BE2C (cell line): ENCODE measurements around the gene PARN.

ENCODE experiments used
- DNase-seq: peaks from one replicate; pipeline ENCODE4 v3.0.0-alpha.2; 2020
- H3K27me3 ChIP-seq: fragments of 250-450 bp; sonication (Bioruptor Pico); 2 replicates; pipeline ENCODE4 v1.5.1; 2020; ENCODE audit warnings: mild to moderate bottlenecking
- H3K36me3 ChIP-seq: fragments of 250-450 bp; sonication (Bioruptor Pico); 2 replicates; pipeline ENCODE4 v1.5.1; 2020; ENCODE audit warnings: mild to moderate bottlenecking
- H3K4me1 ChIP-seq: fragments of 250-450 bp; sonication (Bioruptor Pico); 2 replicates; pipeline ENCODE4 v1.5.1; 2020
- H3K4me3 ChIP-seq: 2 replicates; pipeline ENCODE4 v1.5.1; 2011; ENCODE audit warnings: low read depth, low read length
- H3K9me3 ChIP-seq: fragments of 250-450 bp; sonication (Bioruptor Pico); 2 replicates; pipeline ENCODE4 v1.5.1; 2020
- TF ChIP-seq, protein P1 (sequence below): IDR thresholded peaks from 2 replicates; pipeline ENCODE4 v1.5.1; 2012; ENCODE audit warnings: mild to moderate bottlenecking, low read depth, low read length

Gene PARN

DNA sequence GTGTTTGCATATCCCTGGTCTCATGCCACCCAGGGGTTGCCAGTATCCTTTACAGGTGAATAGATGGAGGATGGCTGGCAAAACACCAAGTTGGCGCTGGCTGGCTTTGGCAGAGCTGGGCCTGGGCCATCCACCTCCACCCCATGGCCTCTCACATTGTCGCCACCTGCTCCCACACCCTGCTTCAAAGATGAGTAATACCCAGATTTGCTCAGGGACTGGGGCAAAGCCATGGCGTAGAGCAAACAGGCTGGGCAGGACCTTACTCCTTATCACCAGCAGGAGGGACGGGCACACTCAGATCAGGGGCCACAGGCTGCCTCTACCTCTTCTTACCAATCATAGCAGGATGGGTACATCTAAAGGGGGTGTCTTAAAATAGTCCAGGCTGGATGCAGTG, 39.7 kb upstream of the PARN start:
- Histone ChIP-seq H3K9me3 (no peaks in the 10 kb centered on the region), H3K4me1 (no peaks in the 10 kb centered on the region), H3K27me3 (no peaks in the 10 kb centered on the region), H3K36me3 (peaks cover 27% of the 10 kb centered on the region), H3K4me3 (no peak overlapping the region)
- TF ChIP-seq, protein P1, sequence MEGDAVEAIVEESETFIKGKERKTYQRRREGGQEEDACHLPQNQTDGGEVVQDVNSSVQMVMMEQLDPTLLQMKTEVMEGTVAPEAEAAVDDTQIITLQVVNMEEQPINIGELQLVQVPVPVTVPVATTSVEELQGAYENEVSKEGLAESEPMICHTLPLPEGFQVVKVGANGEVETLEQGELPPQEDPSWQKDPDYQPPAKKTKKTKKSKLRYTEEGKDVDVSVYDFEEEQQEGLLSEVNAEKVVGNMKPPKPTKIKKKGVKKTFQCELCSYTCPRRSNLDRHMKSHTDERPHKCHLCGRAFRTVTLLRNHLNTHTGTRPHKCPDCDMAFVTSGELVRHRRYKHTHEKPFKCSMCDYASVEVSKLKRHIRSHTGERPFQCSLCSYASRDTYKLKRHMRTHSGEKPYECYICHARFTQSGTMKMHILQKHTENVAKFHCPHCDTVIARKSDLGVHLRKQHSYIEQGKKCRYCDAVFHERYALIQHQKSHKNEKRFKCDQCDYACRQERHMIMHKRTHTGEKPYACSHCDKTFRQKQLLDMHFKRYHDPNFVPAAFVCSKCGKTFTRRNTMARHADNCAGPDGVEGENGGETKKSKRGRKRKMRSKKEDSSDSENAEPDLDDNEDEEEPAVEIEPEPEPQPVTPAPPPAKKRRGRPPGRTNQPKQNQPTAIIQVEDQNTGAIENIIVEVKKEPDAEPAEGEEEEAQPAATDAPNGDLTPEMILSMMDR, result no peak
- no peak for DNase-seq

DNA sequence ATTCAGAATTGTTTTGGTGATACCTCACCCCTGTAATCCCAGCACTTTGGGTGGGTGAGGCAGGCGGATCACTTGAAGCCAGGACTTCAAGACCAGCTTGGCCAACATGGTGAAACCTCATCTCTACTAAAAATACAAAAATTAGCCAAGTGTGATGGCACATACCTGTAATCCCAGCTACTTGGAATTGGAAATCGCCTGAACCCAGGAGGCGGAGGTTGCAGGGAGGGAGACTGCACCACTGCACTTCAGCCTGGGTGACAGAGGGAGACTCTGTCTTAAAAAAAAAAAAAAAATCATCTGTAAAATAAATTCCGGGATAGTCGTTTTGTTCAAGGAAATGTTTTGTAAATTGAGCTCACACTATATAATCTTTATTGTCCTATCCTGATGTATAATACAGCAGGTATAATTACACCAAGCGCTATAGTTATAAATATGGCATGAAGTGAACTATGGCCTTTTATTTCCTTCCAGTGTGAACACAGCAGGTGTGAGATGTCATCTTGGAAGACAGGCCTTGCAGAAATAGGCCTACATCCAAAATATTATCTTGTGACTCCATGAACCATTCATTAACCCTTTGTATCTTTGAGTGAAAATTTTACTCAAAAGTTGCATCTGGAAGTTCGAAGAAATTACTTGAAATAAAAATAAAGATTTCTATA, 38.6 kb upstream of the PARN start:
- no peak for DNase-seq
- TF ChIP-seq, protein P1, result no peak
- H3K4me3 ChIP-seq, result no peak overlapping the region
- H3K9me3 ChIP-seq, result no peaks in the 10 kb centered on the region
- H3K4me1 ChIP-seq, result no peaks in the 10 kb centered on the region
- no peaks in the 10 kb centered on the region for H3K27me3 ChIP-seq
- H3K36me3 ChIP-seq, result peaks cover 32% of the 10 kb centered on the region

DNA sequence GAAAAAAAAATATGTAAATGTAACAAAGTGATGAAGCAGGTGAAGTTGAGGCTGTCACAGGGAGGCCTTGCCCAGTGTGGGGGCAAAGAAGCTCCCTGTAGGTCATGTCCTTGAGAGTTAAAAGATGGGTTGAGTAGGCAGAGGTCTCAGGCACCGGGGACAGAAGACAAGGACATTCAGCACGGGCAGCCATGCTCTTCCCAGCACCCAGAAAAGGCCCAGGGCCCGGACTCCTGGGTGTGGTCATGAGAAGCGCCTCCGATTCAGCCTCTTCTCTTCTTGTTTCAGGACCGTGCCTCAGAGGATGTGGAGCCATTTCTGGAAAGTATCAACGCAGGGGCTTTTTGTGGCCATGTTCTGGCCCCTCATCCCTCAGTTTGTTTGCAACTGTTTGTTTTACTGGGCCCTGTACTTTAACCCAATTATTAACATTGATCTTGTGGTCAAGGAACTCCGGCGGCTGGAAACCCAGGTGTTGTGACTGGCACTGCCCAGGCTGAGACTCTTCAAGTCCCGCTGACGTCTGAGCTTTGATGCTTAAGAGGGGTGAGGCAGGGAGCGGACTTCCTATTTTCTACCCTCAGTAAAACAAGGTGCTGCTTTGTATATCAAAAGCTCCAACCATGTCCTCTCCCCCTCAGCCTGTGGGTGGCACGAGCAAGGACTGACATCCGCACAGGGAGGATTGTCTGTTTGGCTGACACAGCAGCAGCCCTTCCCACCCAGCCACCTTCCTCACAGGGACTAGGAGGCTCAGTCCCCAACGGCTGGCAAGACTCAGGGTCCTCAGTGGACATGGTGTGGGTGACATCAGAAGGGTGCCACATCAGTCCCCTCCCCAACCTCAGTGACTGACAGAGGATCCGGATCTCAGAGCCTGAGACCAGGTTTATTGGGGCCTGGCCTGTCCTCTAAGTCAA, 37.5 kb upstream of the PARN start:
- TF ChIP-seq, protein P1, result no peak
- Histone ChIP-seq H3K4me1 (no peaks in the 10 kb centered on the region), H3K9me3 (no peaks in the 10 kb centered on the region), H3K27me3 (no peaks in the 10 kb centered on the region), H3K36me3 (peaks cover 41% of the 10 kb centered on the region), H3K4me3 (no peak overlapping the region)
- no peak for DNase-seq

DNA sequence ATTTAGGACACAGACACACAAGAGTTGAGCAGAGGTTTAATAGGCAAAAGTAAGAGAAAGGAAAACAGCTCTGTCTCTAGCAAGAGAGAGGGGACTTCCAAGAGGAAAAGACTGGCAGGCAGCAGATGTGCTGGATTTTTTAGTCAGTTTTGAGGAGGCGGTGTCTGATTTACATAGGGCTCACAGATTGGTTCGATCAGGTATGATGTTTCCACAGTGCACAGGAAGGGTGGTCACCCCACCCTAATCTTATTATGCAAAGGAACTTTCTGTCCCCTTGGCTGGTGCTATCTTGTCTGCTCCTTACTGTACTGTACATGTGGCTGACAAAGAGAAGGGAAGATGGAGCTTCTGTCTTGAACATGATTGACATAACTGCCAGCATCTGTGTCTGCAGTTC, 28.0 kb upstream of the PARN start:
- TF ChIP-seq, protein P1, result no peak
- Histone ChIP-seq H3K27me3 (no peaks in the 10 kb centered on the region), H3K36me3 (peaks cover 63% of the 10 kb centered on the region), H3K4me1 (peaks cover 4% of the 10 kb centered on the region; the same call in 1 of the 2 replicates), H3K9me3 (no peaks in the 10 kb centered on the region), H3K4me3 (no peak overlapping the region)
- DNase-seq, result peak; percentile 67

DNA sequence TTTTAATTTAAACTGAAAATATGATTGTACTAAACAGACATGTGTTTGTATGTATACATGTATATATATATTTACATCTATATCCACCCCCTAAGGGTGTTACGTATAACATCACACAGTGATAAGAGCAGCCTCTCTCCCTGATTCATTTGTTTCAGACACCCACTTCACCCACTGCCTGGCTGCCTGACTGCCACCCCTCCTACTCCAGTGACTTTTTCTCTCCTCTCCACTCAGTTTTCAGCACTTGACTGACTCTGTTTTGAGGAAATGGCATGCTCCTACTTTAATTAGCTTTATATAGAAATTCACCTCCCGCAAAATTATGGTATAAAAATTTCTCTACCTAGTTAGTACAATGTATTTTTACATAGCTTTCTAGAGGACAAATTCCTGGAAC, 22.7 kb upstream of the PARN start:
- TF ChIP-seq, protein P1, result no peak
- Histone ChIP-seq H3K36me3 (peaks cover 71% of the 10 kb centered on the region), H3K9me3 (no peaks in the 10 kb centered on the region), H3K27me3 (no peaks in the 10 kb centered on the region), H3K4me3 (no peak overlapping the region), H3K4me1 (no peaks in the 10 kb centered on the region; the same call in 1 of the 2 replicates)
- no peak for DNase-seq

DNA sequence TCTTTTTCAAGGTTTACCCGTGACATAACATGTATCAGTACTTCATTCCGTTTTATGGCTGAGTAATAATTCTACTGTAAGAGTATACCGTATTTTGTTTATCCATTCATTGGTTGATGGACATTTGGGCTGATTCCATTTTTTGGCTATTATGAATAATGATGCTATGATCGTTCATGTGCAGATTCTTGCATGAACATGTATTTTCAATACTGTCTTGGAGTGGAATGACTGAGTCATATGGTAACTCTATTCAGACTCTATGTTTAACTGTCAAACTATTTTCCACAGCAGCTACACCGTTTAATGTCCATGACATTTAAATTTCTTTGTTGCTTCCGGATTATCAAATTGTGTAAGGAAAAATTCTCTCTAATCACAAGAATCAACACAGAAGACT, 20.6 kb upstream of the PARN start:
- TF ChIP-seq, protein P1, result no peak
- H3K36me3 ChIP-seq, result peaks cover 76% of the 10 kb centered on the region
- H3K9me3 ChIP-seq, result no peaks in the 10 kb centered on the region
- no peaks in the 10 kb centered on the region for H3K4me1 ChIP-seq
- no peaks in the 10 kb centered on the region for H3K27me3 ChIP-seq
- DNase-seq, result no peak
- H3K4me3 ChIP-seq, result no peak overlapping the region
